HG03280 (cell line): Measurements from ENCODE around the gene SPEF2.
"Not testable (repeated sequence)": the region's sequence is repeated elsewhere in the genome, so short reads cannot be mapped to it uniquely, and the experiment has no call there.

Experiments used
- ATAC-seq: cut with Tn5 transposase; IDR thresholded peaks from one replicate; pipeline ENCODE4 v1.9.1; 2021; ENCODE audit warnings: mild to moderate bottlenecking, moderate library complexity; ENCODE audit not compliant: unreplicated experiment

SPEF2 gene

DNA sequence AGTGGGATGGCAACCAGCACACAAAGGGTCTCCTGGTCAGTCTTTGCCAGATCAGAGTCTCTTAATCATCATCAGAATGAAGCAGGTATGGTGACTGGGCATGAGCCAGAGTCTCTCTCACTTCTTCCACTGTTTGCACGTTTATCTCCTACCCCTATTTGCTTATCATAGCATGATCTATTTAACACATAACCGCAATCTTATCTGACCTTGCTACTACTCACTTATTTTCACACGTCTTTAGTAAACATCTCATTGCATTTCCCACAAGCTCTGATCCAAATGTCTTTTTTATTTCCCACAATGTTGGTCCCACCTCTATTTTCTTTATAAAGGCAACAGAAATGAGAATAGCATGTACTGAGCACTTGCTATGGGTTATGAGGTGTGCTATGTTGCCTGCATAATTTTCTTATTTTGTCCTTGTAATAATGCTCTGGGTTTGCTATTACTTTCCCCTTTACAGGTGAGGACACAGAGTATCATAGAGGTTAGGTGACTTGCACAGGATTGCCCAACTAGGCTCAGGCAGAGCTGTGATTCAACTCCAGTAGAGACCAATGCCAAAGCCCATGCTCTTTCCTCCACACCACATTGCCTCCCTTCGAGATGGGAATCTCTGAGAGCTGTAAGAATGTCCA lies 199.3 kb downstream of the SPEF2 start:
- ATAC-seq, result no peak

DNA sequence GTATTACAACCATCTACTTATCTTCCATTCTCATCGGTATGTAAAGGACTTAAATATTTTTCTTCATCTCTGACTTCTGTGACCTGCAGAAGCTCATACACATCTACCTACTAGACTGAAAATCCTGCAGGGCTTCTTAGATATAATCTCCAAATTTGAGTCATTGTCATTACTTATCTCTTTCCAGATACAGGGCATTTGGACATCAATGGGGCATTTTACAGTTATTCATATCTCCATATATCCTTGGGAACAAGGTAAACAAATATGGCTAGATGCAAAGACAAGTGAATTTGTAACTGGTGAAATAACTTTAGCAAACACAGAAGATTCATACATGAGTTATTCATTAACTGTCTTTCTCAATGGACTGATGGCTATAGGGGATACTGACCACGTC lies 201.4 kb downstream of the SPEF2 start:
- no peak for ATAC-seq

DNA sequence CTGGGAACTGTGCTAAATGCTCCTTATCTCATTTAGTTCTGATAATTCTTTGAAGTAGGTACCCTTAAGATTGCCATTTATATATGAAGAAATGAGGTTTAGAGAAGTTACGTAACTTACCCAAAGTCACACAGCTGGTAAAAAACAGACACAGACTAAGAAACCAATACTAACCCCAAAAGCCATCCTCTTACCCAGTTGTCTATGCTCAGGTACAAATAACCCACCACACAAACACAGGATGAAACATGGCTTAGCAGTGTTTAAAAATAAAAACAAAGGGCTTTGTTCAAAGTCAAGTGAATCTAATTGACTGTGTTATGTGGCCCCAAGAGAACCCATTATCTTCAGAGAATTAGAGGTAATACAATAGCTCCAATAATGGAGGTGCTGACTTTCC lies 202.0 kb downstream of the SPEF2 start:
- ATAC-seq, result no peak

DNA sequence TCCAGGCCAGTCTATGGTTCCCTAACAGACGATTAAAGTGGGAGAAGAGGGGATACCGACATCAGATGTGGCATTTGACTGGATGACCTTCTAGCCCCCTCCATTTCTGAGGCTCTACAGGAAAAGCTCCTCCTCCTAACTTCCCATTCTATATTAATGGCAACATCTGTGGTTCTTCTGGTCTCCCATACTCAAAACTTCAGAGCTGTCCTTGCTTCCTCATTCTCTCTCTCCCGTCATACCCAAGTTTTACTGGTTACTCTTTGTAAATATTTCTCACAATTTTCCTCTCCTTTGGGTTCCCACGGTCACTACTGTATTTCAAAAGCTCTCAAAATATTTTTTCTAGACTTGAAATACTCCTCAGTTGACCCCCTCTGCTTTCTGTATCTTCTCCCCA lies 203.1 kb downstream of the SPEF2 start:
- no peak for ATAC-seq

DNA sequence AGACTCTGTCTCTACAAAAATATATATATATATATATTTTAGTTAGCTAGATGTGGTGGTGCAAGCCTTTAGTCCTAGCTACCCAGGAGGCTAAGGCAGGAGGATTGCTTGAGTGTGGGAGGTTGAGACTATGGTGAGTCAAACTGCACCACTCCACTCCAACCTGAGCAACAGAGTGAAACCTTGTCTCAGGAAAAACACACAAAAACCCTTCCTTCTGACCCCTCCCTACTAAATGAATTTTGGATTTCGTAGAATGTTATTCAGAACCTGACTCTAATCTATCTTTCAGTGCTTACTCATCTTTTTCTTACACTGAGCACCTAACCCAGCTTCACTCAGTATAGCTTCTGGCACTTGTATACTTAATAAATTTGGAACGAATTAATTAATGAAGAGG lies 203.8 kb downstream of the SPEF2 start:
- ATAC-seq, result no peak

DNA sequence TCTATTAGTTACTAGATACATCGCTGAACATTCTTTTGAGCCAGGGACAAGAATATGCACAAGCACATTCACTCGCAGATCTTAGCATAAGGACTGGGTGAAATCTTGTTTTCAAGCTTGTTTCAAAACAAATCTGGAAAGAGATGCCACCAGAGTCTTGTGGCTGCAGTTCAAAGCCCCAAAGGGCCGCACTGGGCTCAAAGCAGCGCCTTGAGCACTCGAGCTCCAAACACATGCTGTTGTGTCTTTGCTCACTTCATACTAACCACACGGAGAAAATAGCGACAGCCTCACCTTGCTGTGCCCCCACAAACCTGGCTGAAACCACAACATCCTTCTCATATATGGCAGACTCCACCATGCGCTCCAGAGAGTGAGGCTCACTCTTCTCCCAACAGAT lies 204.8 kb downstream of the SPEF2 start:
- no peak for ATAC-seq

DNA sequence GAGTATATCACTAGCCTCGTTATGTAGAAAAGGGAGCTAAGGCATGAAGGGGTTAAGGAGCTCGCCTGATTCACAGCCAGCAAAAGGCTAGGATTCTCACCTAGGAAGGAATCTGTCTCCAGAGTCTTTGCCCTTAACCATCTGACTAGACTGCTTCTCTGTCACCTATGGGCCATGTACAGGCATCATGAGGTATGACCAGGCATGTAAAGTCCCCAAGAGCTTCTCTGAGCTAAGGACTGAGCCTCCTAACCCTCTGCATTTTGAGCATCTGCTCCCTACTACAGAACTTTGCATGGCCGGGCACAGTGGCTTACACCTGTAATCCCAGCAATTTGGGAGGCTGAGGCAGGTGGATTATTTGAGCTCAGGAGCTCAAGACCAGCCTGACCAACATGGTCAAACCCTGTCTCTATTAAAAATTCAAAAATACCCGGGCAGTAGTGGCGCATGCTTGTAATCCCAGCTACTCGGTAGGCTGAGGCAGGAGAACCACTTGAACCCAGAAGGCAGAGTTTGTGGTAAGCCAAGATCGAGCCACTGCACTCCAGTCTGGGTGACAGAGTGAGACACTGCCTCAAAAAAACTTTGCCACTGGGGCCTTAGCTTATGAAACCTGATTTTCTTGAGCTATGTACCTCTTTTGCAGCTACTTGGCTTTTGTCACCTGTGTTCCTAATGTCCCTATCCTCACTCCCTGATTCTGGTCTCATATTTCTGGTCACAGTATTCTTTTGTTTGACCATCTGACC lies 205.9 kb downstream of the SPEF2 start:
- ATAC-seq, result no peak

DNA sequence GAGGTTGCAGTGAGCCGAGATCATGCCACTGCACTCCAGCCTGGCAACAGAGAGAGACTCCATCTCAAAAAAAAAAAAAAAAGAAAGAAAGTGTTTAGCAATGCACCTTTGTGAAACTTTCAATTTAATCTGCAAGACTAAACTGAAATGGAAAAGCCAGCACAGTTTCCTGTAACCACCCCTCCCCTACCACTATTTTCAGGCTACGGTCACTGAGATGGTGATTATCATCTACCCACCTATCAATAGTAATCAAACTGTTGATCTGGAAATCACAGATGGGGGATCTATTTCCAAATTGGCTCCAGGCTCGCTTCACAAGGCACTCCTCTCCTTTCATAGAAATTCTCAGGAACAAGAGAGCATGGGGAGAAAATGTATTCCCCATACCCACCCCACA lies 208.4 kb downstream of the SPEF2 start:
- no peak for ATAC-seq

DNA sequence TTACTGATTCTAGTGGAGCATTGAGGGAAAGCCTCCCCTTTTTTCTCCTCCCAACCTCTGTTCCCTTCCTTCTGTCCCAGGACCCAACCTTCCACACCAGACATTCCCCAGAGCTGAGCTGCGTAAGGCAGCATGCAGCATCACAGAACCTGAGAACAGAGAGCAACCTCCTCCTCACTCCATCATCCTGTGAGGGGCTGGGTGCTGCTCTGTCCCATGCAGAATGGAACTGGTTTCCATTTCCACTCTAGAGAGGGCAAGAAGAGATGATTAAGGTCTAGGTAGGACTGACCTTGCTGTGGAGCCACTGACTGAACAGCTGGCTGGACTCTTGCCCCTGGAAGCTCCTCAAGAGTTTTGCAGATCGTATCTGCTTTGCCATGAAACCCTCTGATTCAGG lies 208.9 kb downstream of the SPEF2 start:
- ATAC-seq, result no peak

DNA sequence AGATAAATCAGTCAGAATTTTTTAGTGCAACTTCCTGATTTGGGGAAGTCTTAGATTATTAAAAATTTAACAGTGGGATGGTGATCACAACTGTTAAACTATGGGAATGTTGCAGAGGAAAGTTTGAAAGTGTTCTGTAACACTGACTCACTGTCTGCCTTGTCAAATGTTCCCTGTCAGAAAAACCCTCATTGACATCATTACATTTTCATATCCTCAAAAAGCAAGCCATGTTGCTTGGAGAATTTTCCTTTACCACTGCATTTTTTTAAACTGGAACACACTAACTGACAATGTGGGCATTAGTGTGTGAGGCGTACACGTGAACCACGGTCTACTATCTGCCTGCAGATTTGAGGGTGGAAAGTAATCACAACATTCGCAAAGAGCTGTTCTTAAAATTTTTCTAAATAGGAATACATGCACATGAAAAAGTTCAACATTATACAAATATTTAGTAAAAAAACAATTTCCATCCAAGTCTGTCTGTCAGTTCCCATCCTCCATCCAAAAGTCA lies 210.5 kb downstream of the SPEF2 start:
- no peak for ATAC-seq

DNA sequence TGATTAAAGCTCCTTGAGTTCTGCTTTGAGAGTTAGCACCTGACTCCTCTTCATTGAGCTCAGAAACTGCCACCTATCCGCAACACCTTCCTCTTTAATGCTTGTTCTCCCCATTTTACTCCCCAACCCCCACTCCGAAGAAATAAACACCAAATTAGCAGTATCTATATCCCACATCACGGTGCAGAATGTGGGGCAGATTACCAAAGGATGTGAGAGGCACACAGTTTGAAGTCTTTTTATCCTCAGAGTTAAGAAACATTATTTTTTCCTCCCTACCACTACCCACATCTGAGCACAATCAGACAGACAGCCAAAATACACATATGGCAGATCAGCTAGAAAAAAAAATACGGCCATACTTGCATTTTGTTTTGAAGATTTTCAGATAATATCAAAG lies 212.9 kb downstream of the SPEF2 start:
- no peak for ATAC-seq

DNA sequence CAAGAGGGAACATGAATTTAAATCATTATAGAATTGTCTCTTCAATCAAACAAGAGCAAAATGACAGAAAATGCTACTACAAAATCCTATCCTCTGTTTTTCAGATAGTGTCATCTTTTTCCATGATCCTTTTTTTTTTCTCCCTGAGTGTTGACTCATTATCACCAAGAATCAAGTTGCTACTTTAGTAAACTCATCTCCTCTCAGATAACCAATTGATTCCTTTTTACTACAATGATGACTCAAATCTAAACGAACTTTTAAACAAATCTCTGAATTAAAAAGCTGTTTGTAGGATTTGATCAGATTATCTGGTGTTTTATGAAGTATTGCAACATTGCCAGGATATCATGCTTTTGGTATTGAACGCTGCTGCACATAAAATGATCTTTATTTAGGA lies 215.1 kb downstream of the SPEF2 start:
- ATAC-seq, result no peak

DNA sequence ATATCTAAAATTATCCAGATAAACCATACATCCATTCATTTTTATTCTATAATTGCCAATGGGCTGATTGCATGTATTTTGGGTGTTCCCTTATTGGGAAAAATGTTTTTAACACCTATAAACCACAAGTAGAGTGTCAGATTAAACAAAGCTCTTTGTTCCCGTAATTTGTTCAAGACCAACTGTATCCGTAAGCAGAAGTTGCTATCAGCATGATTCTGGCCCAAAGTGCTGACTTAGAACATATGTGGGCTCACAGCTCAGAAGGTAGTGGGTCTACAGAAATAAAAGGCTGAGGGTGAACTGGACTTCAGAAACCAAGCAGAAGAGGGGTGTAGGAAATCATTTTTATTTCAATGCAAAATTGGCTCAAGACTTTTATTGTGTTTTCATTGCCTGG lies 215.6 kb downstream of the SPEF2 start:
- no peak for ATAC-seq

DNA sequence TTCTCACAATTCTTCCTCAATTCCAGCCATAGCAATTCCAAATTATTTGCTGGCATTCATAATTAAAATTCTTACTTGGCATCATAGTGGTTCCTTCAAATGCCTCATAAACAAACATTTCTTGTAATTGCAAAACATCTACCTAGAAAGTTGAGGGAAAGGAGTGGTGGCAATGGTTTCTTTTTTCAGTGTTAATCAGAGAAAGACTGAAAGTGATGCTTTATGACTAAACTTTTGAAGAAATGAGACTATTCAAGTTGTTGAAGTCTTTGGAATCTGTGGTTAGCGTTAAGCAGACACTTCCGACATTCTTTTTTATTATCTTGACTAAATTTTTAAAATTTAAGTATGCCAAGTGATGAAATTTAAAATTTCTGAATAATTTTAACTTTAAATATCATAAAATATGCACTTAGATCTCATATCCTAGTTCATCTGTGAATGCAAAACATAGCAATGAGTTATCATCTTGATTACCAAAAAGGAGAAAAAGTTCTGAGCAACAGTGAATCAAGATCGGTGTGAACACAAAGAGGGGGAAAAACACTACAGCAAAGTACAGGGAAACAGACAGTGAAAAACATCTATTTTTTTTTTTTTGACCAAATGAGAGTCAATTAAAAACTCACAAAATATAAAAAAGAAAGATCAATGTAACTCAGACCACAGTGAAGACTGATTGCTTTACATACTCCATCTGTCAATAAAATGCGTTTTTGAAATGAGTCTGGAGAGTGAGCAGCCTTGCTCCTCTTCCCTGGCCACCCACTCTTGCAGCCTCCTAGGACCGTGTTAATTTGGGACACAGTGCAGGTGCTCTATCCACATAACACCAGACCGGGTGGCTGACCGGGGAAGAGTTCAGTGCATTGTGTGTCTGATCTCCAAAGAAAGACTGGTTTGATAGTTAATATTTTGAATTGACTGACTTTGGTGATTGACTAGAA lies 218.4 kb downstream of the SPEF2 start:
- no peak for ATAC-seq

DNA sequence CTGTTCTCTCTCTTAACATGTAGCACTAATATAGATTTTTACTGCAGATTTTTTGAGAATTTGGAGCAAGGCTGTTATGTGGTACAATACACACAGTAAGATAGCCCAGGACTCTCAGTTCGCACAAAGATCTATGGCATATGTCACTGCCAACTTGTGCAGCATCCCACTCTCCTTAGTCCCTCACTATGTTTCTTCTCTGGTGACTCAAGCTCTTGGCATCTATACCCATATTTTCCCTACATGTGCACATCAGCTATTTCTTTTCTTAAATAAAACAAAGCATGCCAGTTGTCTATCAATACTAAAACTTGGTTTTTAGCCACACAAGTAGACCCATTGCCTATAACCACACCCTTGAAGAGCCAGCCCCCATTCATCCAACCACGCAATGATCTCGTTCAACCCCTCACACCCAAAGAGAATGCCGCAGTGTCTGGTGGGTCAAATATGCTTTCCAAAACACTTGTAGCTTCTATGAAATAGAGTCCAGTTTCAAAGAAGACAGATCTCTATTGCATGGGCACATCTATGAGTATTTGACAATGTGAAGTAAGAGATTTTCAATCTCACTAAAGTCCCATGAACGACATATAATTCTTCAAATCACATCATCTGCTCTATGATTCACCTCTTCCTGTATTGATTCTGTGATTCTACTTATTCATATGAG lies 220.8 kb downstream of the SPEF2 start:
- ATAC-seq, result no peak

DNA sequence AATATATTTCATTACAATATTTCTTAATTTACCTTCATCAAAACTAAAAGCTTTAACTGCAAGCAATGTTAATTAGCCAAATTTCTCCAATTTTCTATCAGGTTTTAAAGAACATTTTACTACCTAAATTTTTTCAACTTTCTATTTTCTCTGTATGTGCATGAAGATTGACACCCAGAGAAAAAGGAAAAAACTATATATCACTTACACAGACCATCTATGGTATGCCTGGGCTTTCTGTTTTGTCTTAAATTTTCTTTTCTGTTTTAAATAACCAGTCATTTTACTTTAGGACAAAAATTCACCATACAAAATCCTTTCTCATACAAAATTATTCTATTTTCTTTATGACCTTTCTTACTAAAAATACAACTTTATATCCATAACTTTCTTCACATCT lies 225.2 kb downstream of the SPEF2 start:
- no peak for ATAC-seq

DNA sequence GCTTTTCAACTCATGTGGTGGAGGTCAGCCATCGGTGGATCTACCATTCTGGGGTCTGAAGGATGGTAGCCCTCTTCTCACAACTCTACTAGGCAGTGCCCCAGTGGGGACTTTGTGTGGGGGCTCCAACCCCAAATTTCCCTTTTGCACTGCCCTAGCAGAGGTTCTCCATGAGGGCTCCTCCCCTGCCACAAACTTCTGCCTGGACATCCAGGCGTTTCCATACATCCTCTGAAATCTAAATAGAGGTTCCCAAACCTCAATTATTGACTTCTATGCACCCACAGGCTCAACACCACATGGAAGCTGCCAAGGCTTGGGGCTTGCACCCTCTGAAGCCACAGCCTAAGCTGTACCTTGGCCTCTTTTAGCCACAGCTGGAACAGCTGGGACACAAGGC lies 227.8 kb downstream of the SPEF2 start:
- not testable (repeated sequence) for ATAC-seq

DNA sequence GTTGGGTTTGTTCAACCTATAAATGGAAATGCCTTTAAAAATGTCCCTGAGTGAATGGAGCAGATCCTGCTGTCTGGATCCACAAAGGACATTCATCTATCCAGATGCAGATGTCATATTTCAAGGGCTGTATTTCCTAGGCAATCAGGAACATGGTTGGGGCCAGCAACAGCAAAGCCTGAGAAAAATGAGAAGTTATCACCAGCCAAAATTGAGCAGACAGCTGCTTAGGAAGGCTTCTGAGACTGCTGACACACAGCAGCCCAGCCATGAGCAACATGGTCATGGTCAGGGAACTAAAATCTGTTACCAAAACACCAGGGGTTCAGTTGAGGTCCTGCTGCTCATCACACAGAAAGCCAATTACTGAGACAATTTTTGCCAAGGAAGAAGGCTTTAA lies 229.8 kb downstream of the SPEF2 start:
- no peak for ATAC-seq

DNA sequence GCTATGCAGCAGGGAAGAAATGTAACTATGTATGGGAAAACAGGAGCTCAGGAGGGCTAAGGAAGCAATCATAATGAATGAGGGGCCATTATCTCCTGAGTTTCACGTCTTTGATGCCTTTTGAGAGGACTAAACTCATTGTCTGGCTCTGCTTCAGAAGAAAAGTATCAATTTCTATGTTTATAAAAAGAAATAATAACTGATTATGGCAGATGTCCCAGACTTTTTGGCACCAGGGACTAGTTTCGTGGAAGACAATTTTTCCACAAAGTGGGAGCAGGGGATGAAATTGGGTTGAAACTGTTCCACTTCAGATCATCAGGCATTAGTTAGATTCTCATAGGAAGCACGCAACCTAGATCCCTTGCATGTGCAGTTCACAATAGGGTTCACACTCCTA lies 230.3 kb downstream of the SPEF2 start:
- ATAC-seq, result no peak

DNA sequence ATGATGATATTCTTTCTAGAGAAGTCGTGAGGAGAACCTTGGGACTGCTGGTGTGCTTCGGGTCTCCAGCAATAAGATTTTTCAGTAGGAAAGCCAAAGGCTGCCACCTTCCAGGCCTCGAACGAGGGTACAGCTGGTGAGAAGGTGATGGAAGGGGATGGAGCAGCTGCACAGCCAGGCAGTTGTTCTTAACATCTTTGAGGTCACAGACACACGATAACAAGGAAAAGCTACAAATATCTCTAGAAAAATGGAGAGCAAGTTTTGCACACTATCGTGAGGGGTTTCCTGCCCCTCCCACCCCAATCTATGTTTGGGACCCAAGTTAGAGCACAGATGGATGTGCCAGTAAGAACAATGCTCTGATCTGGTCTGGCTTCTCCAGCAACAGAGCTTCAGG lies 232.2 kb downstream of the SPEF2 start:
- ATAC-seq, result no peak
